SK-N-MC (cell line): ENCODE results near the gene NKX2-4.

Experiments
- DNase-seq: peaks from one replicate; pipeline ENCODE4 v3.0.0-alpha.2; 2011; ENCODE audit warnings: low read depth, low spot score
- H3K27ac ChIP-seq: fragments of 200-600 bp; sonication (generic); 2 replicates; pipeline ENCODE4 v1.5.1; 2016; ENCODE audit warnings: mixed run types
- H3K36me3 ChIP-seq: fragments of 200-600 bp; sonication (generic); 2 replicates; pipeline ENCODE4 v1.6.1; 2017; ENCODE audit warnings: antibody characterized with exemption, low read length, mixed read lengths; ENCODE audit not compliant: insufficient read depth
- H3K4me3 ChIP-seq: fragments of 200-600 bp; sonication (generic); 2 replicates; pipeline ENCODE4 v1.5.1; 2016
- H3K9ac ChIP-seq: fragments of 200-600 bp; sonication (generic); 2 replicates; pipeline ENCODE4 v1.8.0; 2017; ENCODE audit warnings: mixed run types, mixed read lengths; ENCODE audit not compliant: insufficient read length
- H3K9me3 ChIP-seq: fragments of 200-600 bp; sonication (generic); 2 replicates; pipeline ENCODE4 v1.6.1; 2017; ENCODE audit warnings: low read depth, mild to moderate bottlenecking, antibody characterized with exemption, low read length, moderate library complexity, mixed read lengths
- EZH2 ChIP-seq: fragments of 200-600 bp; sonication (generic); IDR thresholded peaks from one replicate; pipeline ENCODE4 v1.6.1; 2017; ENCODE audit warnings: antibody characterized with exemption
- FOXP2 ChIP-seq: optimal IDR thresholded peaks from 2 replicates; pipeline ENCODE3; 2011; ENCODE audit warnings: mild to moderate bottlenecking, moderate library complexity; ENCODE audit not compliant: insufficient read depth; ENCODE audit errors: extremely low read length, control extremely low read depth
- POLR2AphosphoS5 ChIP-seq: IDR thresholded peaks from 2 replicates; pipeline ENCODE4 v1.6.1; 2012; ENCODE audit warnings: mild to moderate bottlenecking, low read depth, low read length, borderline replicate concordance

NKX2-4 gene

GRCh38 chr20:21357844-21358243 lies 39.5 kb downstream of the NKX2-4 start:
- no peak overlapping the region for H3K4me3 ChIP-seq
- TF ChIP-seq EZH2, result no peak
- TF ChIP-seq POLR2AphosphoS5, result no peak
- no peak for TF ChIP-seq FOXP2
- H3K9ac ChIP-seq, result no peak overlapping the region
- DNase-seq, result no peak
- H3K27ac ChIP-seq, result no peak overlapping the region
- no peaks in the 10 kb centered on the region for H3K9me3 ChIP-seq
- peaks cover 89% of the 10 kb centered on the region for H3K36me3 ChIP-seq

GRCh38 chr20:21356386-21356785 lies 40.9 kb downstream of the NKX2-4 start:
- Histone ChIP-seq H3K9me3 (no peaks in the 10 kb centered on the region), H3K27ac (peak overlapping the region; percentile 20; the same call in 1 of the 2 replicates), H3K4me3 (no peak overlapping the region), H3K9ac (no peak overlapping the region), H3K36me3 (peaks cover 79% of the 10 kb centered on the region)
- no peak for TF ChIP-seq FOXP2
- TF ChIP-seq EZH2, result no peak
- TF ChIP-seq POLR2AphosphoS5, result no peak
- no peak for DNase-seq

GRCh38 chr20:21355981-21356380 lies 41.3 kb downstream of the NKX2-4 start:
- Histone ChIP-seq H3K36me3 (peaks cover 79% of the 10 kb centered on the region), H3K9ac (no peak overlapping the region), H3K27ac (no peak overlapping the region), H3K9me3 (no peaks in the 10 kb centered on the region), H3K4me3 (no peak overlapping the region)
- DNase-seq, result no peak
- TF ChIP-seq EZH2 (no peak), POLR2AphosphoS5 (no peak), FOXP2 (no peak)

- TF ChIP-seq FOXP2, result no peak
- TF ChIP-seq POLR2AphosphoS5, result no peak
- TF ChIP-seq EZH2, result no peak
- Histone ChIP-seq H3K9ac (no peak overlapping the region), H3K4me3 (no peak overlapping the region), H3K9me3 (no peaks in the 10 kb centered on the region), H3K27ac (no peak overlapping the region), H3K36me3 (peaks cover 78% of the 10 kb centered on the region)
- DNase-seq, result no peak
These were observed 44.1 kb downstream of the NKX2-4 start for GRCh38 chr20:21353236-21353635.

- Histone ChIP-seq H3K4me3 (no peak overlapping the region), H3K9ac (no peak overlapping the region), H3K36me3 (peaks cover 79% of the 10 kb centered on the region), H3K9me3 (no peaks in the 10 kb centered on the region), H3K27ac (no peak overlapping the region)
- DNase-seq, result no peak
- TF ChIP-seq FOXP2 (no peak), POLR2AphosphoS5 (no peak), EZH2 (no peak)
These were observed 44.6 kb downstream of the NKX2-4 start for GRCh38 chr20:21352703-21353102.
